C4-2B (cell line): ENCODE data around the gene MACROH2A2.
"Not testable (repeated sequence)": the region's sequence is repeated elsewhere in the genome, so short reads cannot be mapped to it uniquely, and the experiment has no call there.

Source experiments
- H3K27ac ChIP-seq: fragments of 450-650 bp; 2 replicates; pipeline ENCODE4 v1.5.1; 2017
- ZFX ChIP-seq: fragments of 450-650 bp; IDR thresholded peaks from 2 replicates; pipeline ENCODE4 v1.6.1; 2017
- TF ChIP-seq, protein P1 (sequence below): fragments of 450-650 bp; conservative IDR thresholded peaks from 2 replicates; pipeline ENCODE4 v1.5.1; 2017; ENCODE audit warnings: mild to moderate bottlenecking

MACROH2A2 gene

DNA sequence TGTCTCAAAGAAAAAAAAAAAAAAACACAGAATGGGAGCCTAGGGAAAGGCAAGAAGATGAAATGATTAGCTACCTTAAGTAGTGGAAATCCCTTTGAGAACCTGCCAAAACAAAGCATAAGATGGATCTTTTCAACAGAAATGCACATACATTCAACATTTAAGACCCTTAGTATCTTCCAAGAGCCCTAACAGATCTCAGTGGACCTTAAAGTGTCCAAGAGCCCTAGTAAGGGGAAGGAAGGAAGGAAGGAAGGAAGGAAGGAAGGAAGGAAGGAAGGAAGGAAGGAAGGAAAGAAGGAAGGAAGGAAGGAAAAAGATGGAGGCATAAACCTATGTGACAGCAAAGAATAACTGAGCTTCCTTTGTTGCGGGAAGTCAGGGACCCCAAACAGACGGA is 11.6 kb upstream of the MACROH2A2 start:
- no peak overlapping the region for H3K27ac ChIP-seq
- no peak for TF ChIP-seq ZFX
- TF ChIP-seq, protein P1, sequence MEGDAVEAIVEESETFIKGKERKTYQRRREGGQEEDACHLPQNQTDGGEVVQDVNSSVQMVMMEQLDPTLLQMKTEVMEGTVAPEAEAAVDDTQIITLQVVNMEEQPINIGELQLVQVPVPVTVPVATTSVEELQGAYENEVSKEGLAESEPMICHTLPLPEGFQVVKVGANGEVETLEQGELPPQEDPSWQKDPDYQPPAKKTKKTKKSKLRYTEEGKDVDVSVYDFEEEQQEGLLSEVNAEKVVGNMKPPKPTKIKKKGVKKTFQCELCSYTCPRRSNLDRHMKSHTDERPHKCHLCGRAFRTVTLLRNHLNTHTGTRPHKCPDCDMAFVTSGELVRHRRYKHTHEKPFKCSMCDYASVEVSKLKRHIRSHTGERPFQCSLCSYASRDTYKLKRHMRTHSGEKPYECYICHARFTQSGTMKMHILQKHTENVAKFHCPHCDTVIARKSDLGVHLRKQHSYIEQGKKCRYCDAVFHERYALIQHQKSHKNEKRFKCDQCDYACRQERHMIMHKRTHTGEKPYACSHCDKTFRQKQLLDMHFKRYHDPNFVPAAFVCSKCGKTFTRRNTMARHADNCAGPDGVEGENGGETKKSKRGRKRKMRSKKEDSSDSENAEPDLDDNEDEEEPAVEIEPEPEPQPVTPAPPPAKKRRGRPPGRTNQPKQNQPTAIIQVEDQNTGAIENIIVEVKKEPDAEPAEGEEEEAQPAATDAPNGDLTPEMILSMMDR, result no peak

DNA sequence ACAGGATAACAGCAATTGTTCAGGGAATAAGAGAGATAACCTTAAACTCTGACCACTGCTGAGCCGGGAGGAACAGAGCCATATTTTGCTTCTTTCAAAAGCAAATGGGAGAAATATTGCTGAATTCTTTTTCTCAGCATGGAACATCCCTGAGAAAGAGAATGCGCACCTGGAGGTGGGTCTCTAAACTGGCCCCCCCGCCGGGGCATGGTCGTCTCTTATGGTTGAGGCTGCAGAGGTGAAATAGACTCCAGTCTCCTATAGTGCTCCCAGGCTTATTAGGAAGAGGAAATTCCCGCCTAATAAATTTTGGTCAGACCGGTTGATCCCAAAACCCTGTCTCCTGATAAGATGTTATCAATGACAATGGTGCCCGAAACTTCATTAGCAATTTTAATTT is 10.9 kb upstream of the MACROH2A2 start:
- H3K27ac ChIP-seq, result not testable (repeated sequence)

DNA sequence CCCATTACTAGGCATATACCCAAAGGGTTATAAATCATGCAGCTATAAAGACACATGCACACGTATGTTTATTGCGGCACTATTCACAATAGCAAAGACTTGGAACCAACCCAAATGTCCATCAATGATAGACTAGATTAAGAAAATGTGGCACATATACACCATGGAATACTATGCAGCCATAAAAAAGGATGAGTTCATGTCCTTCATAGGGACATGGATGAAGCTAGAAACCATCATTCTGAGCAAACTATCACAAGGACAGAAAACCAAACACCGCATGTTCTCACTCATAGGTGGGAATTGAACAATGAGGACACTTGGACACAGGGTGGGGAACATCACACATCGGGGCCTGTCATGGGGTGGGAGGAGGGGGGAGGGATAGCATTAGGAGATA is 5.6 kb upstream of the MACROH2A2 start:
- H3K27ac ChIP-seq, result not testable (repeated sequence)

DNA sequence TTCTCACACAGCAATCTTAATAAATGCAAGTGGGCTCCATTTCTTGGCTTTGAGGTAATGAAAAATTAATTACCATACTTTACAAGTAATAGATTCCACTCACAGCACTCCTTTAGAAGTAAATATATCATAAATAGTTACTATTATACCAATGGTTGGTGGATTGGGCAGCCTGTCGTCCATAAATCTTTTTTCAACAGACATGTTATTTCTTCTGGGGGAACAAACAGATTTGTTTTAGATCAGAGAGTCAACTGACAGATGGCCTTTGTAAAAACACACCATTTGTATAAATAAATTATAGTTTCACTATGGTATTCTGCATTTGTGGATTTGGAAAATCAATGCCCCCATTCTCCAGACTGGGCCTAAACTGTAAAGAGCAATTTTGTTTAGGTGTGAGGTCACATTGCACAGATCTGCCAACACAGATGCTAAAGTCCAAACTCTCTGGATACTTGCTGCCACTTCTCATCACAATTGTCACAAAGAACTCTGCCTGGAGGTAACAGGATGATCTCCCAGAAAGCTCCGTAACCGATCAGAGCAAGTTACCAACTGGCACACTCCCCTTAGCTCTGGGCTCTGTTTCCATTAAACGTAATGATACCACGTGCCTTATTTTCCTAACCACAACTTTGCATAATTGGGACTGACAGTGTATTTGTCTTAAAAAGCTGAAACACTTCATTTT is 4.5 kb upstream of the MACROH2A2 start:
- TF ChIP-seq, protein P1, result no peak
- TF ChIP-seq ZFX, result no peak
- no peak overlapping the region for H3K27ac ChIP-seq

DNA sequence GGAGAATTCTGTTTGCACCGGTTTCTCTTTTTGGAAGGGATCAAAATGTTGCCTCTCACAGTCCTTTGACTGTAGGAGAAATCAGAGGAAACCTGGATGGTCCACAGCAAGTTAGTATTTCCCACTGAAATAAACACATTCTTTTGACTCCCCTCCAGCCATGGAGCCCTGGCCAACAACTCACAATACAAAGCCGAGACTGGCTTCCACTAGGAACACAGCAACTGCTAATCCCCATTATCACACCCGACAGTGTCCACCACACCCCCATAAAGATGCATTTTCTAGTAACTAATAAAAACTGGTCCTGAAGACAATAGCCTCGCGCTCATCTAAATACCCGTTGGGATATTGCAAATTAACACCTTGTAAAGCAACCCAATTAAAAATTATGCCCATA is 798 bp upstream of the MACROH2A2 start:
- no peak overlapping the region for H3K27ac ChIP-seq
- TF ChIP-seq, protein P1, result no peak
- TF ChIP-seq ZFX, result no peak

DNA sequence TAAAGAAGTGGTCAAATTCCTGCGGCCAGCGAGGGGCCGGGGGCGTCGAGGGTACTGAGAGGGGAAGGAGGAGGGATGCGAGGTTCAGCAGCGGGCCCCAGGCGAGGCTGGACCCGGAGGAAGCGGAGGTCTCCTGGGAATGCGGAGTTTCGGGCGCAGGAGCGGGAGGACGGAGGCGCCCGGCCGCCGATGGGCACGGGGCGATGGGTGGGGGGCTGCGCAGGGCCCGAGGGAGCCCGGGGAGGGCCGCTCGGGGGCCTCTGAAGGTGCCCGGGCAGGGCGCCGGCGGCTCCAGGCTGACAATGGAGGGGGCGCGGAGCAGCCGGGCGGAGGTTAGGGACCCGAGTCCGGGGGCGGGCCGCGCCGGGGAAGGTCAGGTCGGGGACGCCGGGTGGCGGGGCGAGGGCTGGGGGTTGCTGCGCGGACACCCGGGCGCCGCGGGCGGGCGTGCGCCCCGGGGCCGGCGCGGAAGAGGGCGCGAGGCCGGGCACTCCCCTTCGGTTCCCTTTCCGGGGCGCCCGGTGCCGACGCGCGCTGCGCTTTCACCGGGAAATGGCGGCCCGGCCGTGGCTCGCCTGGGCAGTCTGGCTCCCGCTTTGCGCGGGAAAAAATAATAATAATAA is 683 bp downstream of the MACROH2A2 start:
- H3K27ac ChIP-seq, result peak overlapping the region; percentile 9; the same call in 1 of the 2 replicates
- TF ChIP-seq, protein P1, result no peak
- no peak for TF ChIP-seq ZFX

DNA sequence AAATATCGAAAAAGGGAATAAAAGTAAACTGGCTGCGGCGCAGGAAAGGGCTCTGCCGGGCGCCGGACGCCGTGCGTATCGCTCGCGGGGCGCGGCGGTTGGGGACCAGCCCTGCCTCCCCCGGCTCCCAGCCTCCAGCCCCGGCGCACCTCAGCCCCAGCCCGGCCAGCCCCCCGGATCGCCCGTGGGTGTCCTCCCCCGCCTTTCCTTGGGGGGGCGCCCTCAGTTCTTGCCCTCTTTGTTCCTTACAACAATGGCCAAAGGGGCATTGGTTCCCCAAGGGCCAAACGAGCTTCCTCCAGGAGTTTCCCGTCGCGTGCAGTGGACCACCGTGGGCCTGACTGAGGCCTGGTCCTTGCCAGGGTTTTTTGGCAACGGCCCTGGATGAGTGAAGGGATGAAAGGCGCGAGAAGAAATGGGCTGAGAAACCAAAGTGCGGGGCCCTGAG is 1.2 kb downstream of the MACROH2A2 start:
- H3K27ac ChIP-seq, result no peak overlapping the region; the same call in 1 of the 2 replicates
- TF ChIP-seq ZFX, result no peak
- TF ChIP-seq, protein P1, result peak; percentile 18

DNA sequence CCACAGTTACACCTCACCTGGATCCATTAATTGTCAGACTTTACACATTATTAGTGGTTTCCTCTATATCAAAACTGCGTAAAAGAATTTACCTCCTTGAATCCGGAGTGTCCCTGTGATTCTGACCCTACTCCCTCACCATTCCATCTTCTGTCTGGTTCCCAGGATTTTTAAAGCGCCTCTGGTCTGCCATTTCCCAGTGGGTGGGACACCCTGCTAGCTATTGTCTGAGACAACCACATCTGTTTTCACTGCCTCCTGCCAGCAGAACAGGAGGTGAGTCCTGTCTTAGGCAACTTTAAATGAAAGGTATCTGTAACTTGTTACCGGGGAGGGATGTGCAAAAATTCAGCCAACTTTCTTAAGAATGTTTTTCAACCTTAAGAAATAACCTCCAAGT is 2.3 kb downstream of the MACROH2A2 start:
- H3K27ac ChIP-seq, result no peak overlapping the region
- no peak for TF ChIP-seq ZFX
- TF ChIP-seq, protein P1, result no peak
